ENCODE data around the gene CYP26C1. TPM values are rescaled to one million over a fixed set of nuclear protein-coding genes. Genes with fewer than 3 reads are reported as not detected.

CYP26C1 gene
- total and polyA plus RNA-seq, 8 donors = 0.04 to 0.17 (median 0.09) TPM; not detected in 1

DNA sequence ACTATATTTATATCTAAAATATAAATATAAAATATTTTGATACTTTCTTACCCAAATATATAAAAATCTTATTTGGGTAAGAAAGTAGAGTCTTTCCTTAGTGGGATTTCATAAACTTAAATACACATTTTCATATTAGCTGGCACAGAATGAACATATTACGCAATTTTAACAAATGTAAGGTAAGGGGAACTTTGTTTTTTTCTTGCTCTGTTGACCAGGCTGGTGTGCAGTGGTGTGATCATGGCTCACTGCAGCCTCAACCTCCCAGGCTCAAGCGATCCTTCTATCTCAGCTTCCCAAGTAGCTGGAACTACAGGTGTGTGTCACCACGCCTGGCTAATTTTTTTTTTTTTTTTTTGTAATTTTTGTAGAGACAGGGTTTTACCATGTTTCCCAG, 31.4 kb downstream of the CYP26C1 start:
- intact Hi-C loops (cut with DNase I) = no loop called here
- FAIRE-seq (no peak), DNase-seq (no peak), ATAC-seq (no peak)
- 92% methylated on average over 3 of the region's 3 CpGs for whole genome bisulfite sequencing, 2 donors
- no peak for TF ChIP-seq CTCF (IDR thresholded peaks at IDR 0.05)
- no peak overlapping the region for H3K27ac ChIP-seq
- no peaks in the 10 kb centered on the region for H3K36me3 ChIP-seq
- no peaks in the 10 kb centered on the region for H3K27me3 ChIP-seq
- H3K4me1 ChIP-seq = no peaks in the 10 kb centered on the region
- H3K4me3 ChIP-seq = no peak overlapping the region
- H3K9me3 ChIP-seq = no peaks in the 10 kb centered on the region

DNA sequence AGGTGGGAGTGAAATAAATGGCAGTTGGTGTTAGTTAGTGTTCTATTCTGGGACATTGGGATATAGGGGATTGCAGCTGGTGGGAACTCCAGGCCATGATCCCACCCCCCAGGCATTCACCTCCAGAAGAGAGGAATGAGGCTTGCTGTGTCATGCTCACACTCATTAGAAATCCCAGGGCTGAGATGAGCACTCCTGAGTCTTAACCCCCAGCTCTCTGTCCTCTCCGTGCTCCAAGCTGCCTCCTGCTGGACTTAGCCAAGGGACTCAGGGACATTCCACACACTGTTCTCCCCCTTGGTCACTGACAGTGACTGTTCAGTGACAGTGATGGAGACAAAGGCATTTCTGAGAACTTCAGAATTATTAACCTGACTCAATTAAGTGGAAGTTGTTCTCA, 34.6 kb downstream of the CYP26C1 start:
- whole genome bisulfite sequencing, 2 donors = 63 to 69% methylated on average over 1 of the region's 1 CpG
- Histone ChIP-seq H3K4me3 (no peak overlapping the region), H3K27ac (no peak overlapping the region), H3K27me3 (no peaks in the 10 kb centered on the region), H3K4me1 (no peaks in the 10 kb centered on the region), H3K36me3 (no peaks in the 10 kb centered on the region), H3K9me3 (no peaks in the 10 kb centered on the region)
- ATAC-seq (no peak), DNase-seq (no peak), FAIRE-seq (no peak)
- no peak for TF ChIP-seq CTCF (IDR thresholded peaks at IDR 0.05)
- intact Hi-C loops (cut with DNase I) = no loop called here

DNA sequence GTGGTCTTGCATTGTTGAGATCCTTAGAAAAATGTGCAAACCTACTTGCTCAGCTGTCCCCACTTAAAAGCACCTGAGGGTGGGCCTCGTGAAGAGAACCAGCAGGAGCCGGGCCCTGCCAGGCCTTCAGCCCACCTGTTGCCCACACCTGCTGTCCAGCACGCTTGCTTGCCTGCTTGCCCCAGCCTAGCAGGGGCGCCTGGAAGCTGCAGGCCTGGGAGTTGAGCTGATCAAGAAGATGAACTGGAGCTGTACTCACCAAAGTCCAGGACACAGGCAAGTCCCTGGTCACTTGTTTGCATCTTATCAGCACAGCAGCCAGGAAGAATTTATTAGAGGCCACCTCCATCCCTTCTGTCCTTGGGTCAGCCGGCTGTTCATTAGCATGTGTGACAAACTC, 36.3 kb downstream of the CYP26C1 start:
- ATAC-seq (no peak), DNase-seq (no peak), FAIRE-seq (no peak)
- no peaks in the 10 kb centered on the region for H3K27me3 ChIP-seq
- 69 to 73% methylated on average over 5 of the region's 5 CpGs for WGBS, 2 donors
- no peak overlapping the region for H3K4me3 ChIP-seq
- TF ChIP-seq CTCF (IDR thresholded peaks at IDR 0.05) = no peak
- H3K27ac ChIP-seq = no peak overlapping the region
- intact Hi-C loops (cut with DNase I) = no loop called here
- H3K4me1 ChIP-seq = no peaks in the 10 kb centered on the region
- no peaks in the 10 kb centered on the region for H3K36me3 ChIP-seq
- no peaks in the 10 kb centered on the region for H3K9me3 ChIP-seq

- no peak for TF ChIP-seq CTCF (IDR thresholded peaks at IDR 0.05)
Measured at GRCh38 chr10:93097386-93097785, 36.8 kb downstream of the CYP26C1 start.

GRCh38 chr10:93098816-93099215, 38.2 kb downstream of the CYP26C1 start:
- no peak for DNase-seq
- 51 to 65% methylated on average over 3 of the region's 3 CpGs for WGBS, 2 donors
- no peak overlapping the region for H3K27ac ChIP-seq
- no peak for FAIRE-seq
- TF ChIP-seq CTCF (IDR thresholded peaks at IDR 0.05) = no peak
- H3K4me3 ChIP-seq = no peak overlapping the region
- no peak for ATAC-seq
- no peaks in the 10 kb centered on the region for H3K36me3 ChIP-seq
- no peaks in the 10 kb centered on the region for H3K27me3 ChIP-seq
- H3K9me3 ChIP-seq = no peaks in the 10 kb centered on the region
- no peaks in the 10 kb centered on the region for H3K4me1 ChIP-seq
- intact Hi-C loops (cut with DNase I) = no loop called here

More at GRCh38 chr10:93097386-93097785, 36.8 kb downstream of the CYP26C1 start:
- Histone ChIP-seq H3K4me3 (no peak overlapping the region), H3K27ac (no peak overlapping the region), H3K9me3 (no peaks in the 10 kb centered on the region), H3K4me1 (no peaks in the 10 kb centered on the region), H3K36me3 (no peaks in the 10 kb centered on the region), H3K27me3 (no peaks in the 10 kb centered on the region)
- FAIRE-seq (no peak), DNase-seq (no peak), ATAC-seq (no peak)
- intact Hi-C loops (cut with DNase I) = no loop called here
- 72% methylated on average over 9 of the region's 9 CpGs for WGBS, 2 donors
